Peyer's patch (tissue), 4 donors: ENCODE measurements around the gene PHGDH.

Experiments
- CTCF ChIP-seq, 6 experiments: fragments of 450-650 bp in 4 of 6; fragments of 200-600 bp in 2 of 6; sonication (generic) in 1 of 6; IDR thresholded peaks; one replicate each; pipeline ENCODE4 v1.5.1; 2017 to 2019; ENCODE audit warnings: antibody characterized with exemption in 6 of 6, mild to moderate bottlenecking in 3 of 6, moderate library complexity in 1 of 6
- POLR2A ChIP-seq, 2 donors: fragments of 450-650 bp; IDR thresholded peaks; one replicate each; pipeline ENCODE4 v1.5.1; 2017; ENCODE audit warnings: antibody characterized with exemption in 2 of 2, mild to moderate bottlenecking in 2 of 2, moderate library complexity in 2 of 2

- no peak for TF ChIP-seq CTCF (IDR thresholded peaks at IDR 0.05)
- no peak for TF ChIP-seq POLR2A (IDR thresholded peaks at IDR 0.05)
Observed at GRCh38 chr1:119771770-119772169, 60.0 kb downstream of the PHGDH start.
